ENCODE measurements around the gene MESP1. TPM values are rescaled to one million over a fixed set of nuclear protein-coding genes. Genes with fewer than 3 reads are reported as not detected.
A peak's percentile ranks its signal among the peaks of the same experiment; 100 is the strongest.

Gene MESP1
- total and polyA plus RNA-seq, 2 of the 13 experiments (the other 11 are each of a cell fraction or from before 2014, with no cell fraction given), result not detected

DNA sequence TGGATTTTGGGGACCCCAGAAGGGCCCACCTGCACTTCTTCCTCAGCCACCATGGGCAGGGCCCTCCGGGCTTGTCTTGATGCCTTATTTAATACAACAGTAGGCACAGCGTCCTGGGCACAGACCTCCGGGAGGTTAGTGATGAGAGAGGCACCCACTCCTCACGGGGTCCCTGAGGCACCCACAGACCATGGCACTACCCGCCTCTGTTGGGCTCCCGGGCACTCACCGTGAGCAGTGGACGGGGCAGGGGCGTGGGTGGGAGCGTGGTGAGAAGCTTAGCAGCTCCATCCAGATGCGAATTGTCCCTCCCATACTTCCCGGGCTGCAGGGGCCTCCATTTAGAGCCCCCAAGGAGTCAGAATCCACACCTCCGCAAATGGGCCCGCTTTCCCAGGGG is 24.8 kb upstream of the MESP1 start:
- no TSS peak for BruUV-seq (replicated peaks)
- no peak for FAIRE-seq

GRCh38 chr15:89774492-89774891 is 23.4 kb upstream of the MESP1 start:
- no TSS peak for BruUV-seq (replicated peaks)
- Histone ChIP-seq H3K4me1 (ENCODE audit: insufficient read depth, low read length) (peaks cover 39% of the 10 kb centered on the region), H3K27me3 (ENCODE audit: control insufficient read depth in 1 of 2, insufficient read depth in 2 of 2, low read length in 2 of 2) (peaks cover 4 to 8% of the 10 kb centered on the region in 2 experiments; a peak in 4 of 5 replicates), H3K79me2 (ENCODE audit: insufficient read depth, low read length) (no peaks in the 10 kb centered on the region), H2AFZ (ENCODE audit: low read length) (no peak overlapping the region), H3K4me3 (replicated peaks in 1 of 3; ENCODE audit: insufficient read depth in 1 of 3, low read depth in 2 of 3, low read length in 3 of 3) (no peak overlapping the region), H3K4me2 (ENCODE audit: low read depth, low read length) (no peak overlapping the region), H3K9ac (ENCODE audit: insufficient read depth, low read depth, low read length) (no peak overlapping the region), H3K27ac (ENCODE audit: extremely low read length, insufficient read depth, low read length) (no peak overlapping the region), H3K36me3 (replicated peaks in 1 of 2; ENCODE audit: control insufficient read depth in 1 of 2, insufficient read depth in 2 of 2, low read length in 2 of 2) (no peaks in the 10 kb centered on the region), H3K9me3 (ENCODE audit: low read length) (no peaks in the 10 kb centered on the region), H4K20me1 (ENCODE audit: insufficient read depth, low read length) (no peaks in the 10 kb centered on the region)
- intact Hi-C loops (cut with micrococcal nuclease; ENCODE audit: unreplicated experiment) (no loop called here), in situ Hi-C loops (cut with HindIII; ENCODE audit: extremely low pct_ligation_motif_present, low pct_unique_long_range_greater_than_20kb) (no loop called here)
- FAIRE-seq (no peak), DNase-seq (ENCODE audit: low spot score) (no peak), ATAC-seq (no peak)
- ChIA-PET CTCF (ENCODE audit: low intra/inter-chr PET ratio, low total read pairs) (no interaction called here), POLR2A (interaction anchor here (0.9 kb wide), 1 partner anchor 119 kb away, joined by 3 read pairs; the partner anchor contains the start of gene AP3S2)
- WGBS (ENCODE audit: low lambda C conversion rate), result 75% methylated on average over 5 of the region's 5 CpGs
- TF ChIP-seq ZNF709 (CRISPR knock-in tag; IDR thresholded peaks at IDR 0.05) (no peak), LBX2 (CRISPR knock-in tag; IDR thresholded peaks at IDR 0.05; ENCODE audit: borderline replicate concordance) (no peak), FOXA1 (IDR thresholded peaks at IDR 0.05) (no peak), FOXA1 (CRISPR knock-in tag; IDR thresholded peaks at IDR 0.05) (no peak), CHD4 (IDR thresholded peaks at IDR 0.05; ENCODE audit: borderline replicate concordance, low read length) (no peak), ZNF383 (CRISPR knock-in tag; IDR thresholded peaks at IDR 0.05; ENCODE audit: borderline replicate concordance) (no peak), RELA (CRISPR knock-in tag; IDR thresholded peaks at IDR 0.05) (no peak), ZNF652 (CRISPR knock-in tag; IDR thresholded peaks at IDR 0.05; ENCODE audit: borderline replicate concordance, low read depth) (no peak), RFXAP (CRISPR knock-in tag; IDR thresholded peaks at IDR 0.05; ENCODE audit: borderline replicate concordance) (no peak), ZNF143 (CRISPR knock-in tag; IDR thresholded peaks at IDR 0.05) (no peak), SMAD9 (CRISPR knock-in tag; IDR thresholded peaks at IDR 0.05) (no peak), ZNF556 (CRISPR knock-in tag; IDR thresholded peaks at IDR 0.05; ENCODE audit: borderline replicate concordance) (no peak), SUZ12 (IDR thresholded peaks at IDR 0.05; ENCODE audit: low read depth, low read length) (no peak)
- TF ChIP-seq, protein P1, sequence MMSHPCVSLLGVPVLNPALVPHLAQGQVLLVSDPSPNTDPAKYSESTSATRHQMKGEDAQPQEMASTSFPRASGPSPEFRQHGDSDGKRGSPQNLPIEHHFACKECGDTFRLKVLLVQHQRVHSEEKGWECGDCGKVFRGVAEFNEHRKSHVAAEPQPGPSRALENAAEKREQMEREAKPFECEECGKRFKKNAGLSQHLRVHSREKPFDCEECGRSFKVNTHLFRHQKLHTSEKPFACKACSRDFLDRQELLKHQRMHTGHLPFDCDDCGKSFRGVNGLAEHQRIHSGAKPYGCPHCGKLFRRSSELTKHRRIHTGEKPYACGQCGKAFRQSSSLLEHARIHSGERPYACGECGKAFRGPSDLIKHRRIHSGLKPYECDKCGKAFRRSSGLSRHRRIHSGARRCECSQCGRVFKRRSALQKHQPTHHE (CRISPR knock-in tag; IDR thresholded peaks at IDR 0.05; ENCODE audit: borderline replicate concordance), result no peak
- TF ChIP-seq, protein P2, sequence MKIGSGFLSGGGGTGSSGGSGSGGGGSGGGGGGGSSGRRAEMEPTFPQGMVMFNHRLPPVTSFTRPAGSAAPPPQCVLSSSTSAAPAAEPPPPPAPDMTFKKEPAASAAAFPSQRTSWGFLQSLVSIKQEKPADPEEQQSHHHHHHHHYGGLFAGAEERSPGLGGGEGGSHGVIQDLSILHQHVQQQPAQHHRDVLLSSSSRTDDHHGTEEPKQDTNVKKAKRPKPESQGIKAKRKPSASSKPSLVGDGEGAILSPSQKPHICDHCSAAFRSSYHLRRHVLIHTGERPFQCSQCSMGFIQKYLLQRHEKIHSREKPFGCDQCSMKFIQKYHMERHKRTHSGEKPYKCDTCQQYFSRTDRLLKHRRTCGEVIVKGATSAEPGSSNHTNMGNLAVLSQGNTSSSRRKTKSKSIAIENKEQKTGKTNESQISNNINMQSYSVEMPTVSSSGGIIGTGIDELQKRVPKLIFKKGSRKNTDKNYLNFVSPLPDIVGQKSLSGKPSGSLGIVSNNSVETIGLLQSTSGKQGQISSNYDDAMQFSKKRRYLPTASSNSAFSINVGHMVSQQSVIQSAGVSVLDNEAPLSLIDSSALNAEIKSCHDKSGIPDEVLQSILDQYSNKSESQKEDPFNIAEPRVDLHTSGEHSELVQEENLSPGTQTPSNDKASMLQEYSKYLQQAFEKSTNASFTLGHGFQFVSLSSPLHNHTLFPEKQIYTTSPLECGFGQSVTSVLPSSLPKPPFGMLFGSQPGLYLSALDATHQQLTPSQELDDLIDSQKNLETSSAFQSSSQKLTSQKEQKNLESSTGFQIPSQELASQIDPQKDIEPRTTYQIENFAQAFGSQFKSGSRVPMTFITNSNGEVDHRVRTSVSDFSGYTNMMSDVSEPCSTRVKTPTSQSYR (CRISPR knock-in tag; IDR thresholded peaks at IDR 0.05; ENCODE audit: borderline replicate concordance), result no peak

More for the DNA sequence above, 24.8 kb upstream of the MESP1 start:
- no peak for DNase-seq (ENCODE audit: low spot score)
- Histone ChIP-seq H3K4me1 (ENCODE audit: insufficient read depth, low read length) (peaks cover 33% of the 10 kb centered on the region), H2AFZ (ENCODE audit: low read length) (no peak overlapping the region), H3K9ac (ENCODE audit: insufficient read depth, low read depth, low read length) (no peak overlapping the region), H4K20me1 (ENCODE audit: insufficient read depth, low read length) (no peaks in the 10 kb centered on the region), H3K79me2 (ENCODE audit: insufficient read depth, low read length) (no peaks in the 10 kb centered on the region), H3K4me2 (ENCODE audit: low read depth, low read length) (peak overlapping the region; percentile 69), H3K36me3 (replicated peaks in 1 of 2; ENCODE audit: control insufficient read depth in 1 of 2, insufficient read depth in 2 of 2, low read length in 2 of 2) (no peaks in the 10 kb centered on the region), H3K27me3 (ENCODE audit: control insufficient read depth in 1 of 2, insufficient read depth in 2 of 2, low read length in 2 of 2) (peaks cover 2 to 8% of the 10 kb centered on the region in 2 experiments; a peak in 3 of 5 replicates), H3K9me3 (ENCODE audit: low read length) (no peaks in the 10 kb centered on the region), H3K4me3 (replicated peaks in 1 of 3; ENCODE audit: insufficient read depth in 1 of 3, low read depth in 2 of 3, low read length in 3 of 3) (peak overlapping the region in 1 of 3 experiments; percentile 29; a peak in 1 of 6 replicates), H3K27ac (ENCODE audit: extremely low read length, insufficient read depth, low read length) (no peak overlapping the region)
- in situ Hi-C loops (cut with HindIII; ENCODE audit: extremely low pct_ligation_motif_present, low pct_unique_long_range_greater_than_20kb) (no loop called here), intact Hi-C loops (cut with micrococcal nuclease; ENCODE audit: unreplicated experiment) (no loop called here)
- CTCF ChIA-PET (ENCODE audit: low intra/inter-chr PET ratio, low total read pairs), result no interaction called here
- TF ChIP-seq LCORL (IDR thresholded peaks at IDR 0.05) (no peak), LCORL (CRISPR knock-in tag; IDR thresholded peaks at IDR 0.05) (0 out of 2 replicates have a peak, but pooled peaks have one; percentile 0), KDM4B (CRISPR knock-in tag; IDR thresholded peaks at IDR 0.05) (no peak), NAIF1 (CRISPR knock-in tag; IDR thresholded peaks at IDR 0.05; ENCODE audit: borderline replicate concordance) (0 out of 2 replicates have a peak, but pooled peaks have one; percentile 1)
- POLR2A ChIA-PET, result no interaction called here
- 87% methylated on average over 14 of the region's 14 CpGs for WGBS (ENCODE audit: low lambda C conversion rate)
- ATAC-seq, result no peak

Measured in HepG2 (cell line).